Endothelial cell (in vitro differentiated cells): ENCODE results near the gene CHST3. TPM values are rescaled to one million over a fixed set of nuclear protein-coding genes. Genes with fewer than 3 reads are reported as not detected.

ENCODE experiments used
- DNase-seq: peaks from one replicate; pipeline ENCODE4 v3.0.0; 2021; ENCODE audit warnings: low spot score
- H3K27ac Mint-ChIP-seq: one replicate; pipeline ENCODE4 v1.8.0; 2021; ENCODE audit warnings: mixed read lengths, inconsistent platforms; ENCODE audit not compliant: unreplicated experiment
- H3K27me3 Mint-ChIP-seq: one replicate; pipeline ENCODE4 v1.8.0; 2021; ENCODE audit warnings: mild to moderate bottlenecking, moderate library complexity, mixed read lengths, inconsistent platforms; ENCODE audit not compliant: unreplicated experiment
- H3K36me3 Mint-ChIP-seq: one replicate; pipeline ENCODE4 v1.8.0; 2021; ENCODE audit warnings: mild to moderate bottlenecking, low read depth, mixed read lengths, inconsistent platforms; ENCODE audit not compliant: unreplicated experiment
- H3K4me1 Mint-ChIP-seq: one replicate; pipeline ENCODE4 v1.8.0; 2021; ENCODE audit warnings: mild to moderate bottlenecking, mixed read lengths, inconsistent platforms; ENCODE audit not compliant: unreplicated experiment
- H3K4me3 Mint-ChIP-seq: one replicate; pipeline ENCODE4 v1.8.0; 2021; ENCODE audit warnings: mild to moderate bottlenecking, mixed read lengths, inconsistent platforms; ENCODE audit not compliant: unreplicated experiment
- H3K9me3 Mint-ChIP-seq: one replicate; pipeline ENCODE4 v1.8.0; 2021; ENCODE audit warnings: mixed read lengths, inconsistent platforms; ENCODE audit not compliant: unreplicated experiment
- total RNA-seq: library from RNA; stranded (reverse); fragmentation: NEBNext Ultra II Directional; extraction: Animal tissue kit (Norgen Biotek cat#: 25700); gene quantifications from one replicate; pipeline ENCODE4 v1.2.1, GENCODE V29; 2021; ENCODE audit not compliant: unreplicated experiment
- TF ChIP-seq, protein P1 (sequence below): fragments of 200-600 bp; sonication (generic); IDR thresholded peaks from one replicate; pipeline ENCODE4 v1.5.0; 2021; ENCODE audit warnings: antibody characterized with exemption; ENCODE audit not compliant: unreplicated experiment

The CHST3 gene
- total RNA-seq, 1 donor from 2014 or later: 3.8 TPM

DNA sequence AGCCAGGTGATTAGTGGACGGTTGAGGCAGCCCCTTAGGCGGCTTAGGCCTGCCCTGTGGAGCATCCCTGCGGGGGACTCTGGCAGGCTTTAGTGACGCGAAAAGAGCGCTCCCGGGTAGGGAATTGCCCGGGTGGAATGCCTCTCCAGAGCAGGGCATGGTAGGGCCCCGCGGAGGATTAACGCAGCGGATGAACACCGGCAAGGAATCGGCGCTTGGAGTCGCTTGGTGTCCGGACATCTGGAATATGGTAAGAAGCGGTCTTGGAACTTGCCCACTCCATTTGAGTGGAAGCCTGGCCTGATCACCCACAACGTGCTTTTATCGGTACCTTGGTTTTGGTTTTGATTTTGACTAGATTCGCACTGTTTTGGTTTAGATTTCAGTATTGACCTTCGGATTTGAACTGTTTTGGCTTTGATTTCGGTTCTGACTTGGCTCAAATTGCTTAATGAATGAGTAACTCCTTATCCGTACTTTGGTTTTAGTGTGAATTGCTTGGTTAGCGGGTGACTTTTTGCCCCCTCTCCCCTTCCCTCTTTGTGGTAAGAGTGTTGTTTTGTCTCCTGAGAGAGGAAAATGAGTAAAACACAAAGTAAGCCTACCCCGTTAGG, 24.2 kb upstream of the CHST3 start:
- TF ChIP-seq, protein P1, sequence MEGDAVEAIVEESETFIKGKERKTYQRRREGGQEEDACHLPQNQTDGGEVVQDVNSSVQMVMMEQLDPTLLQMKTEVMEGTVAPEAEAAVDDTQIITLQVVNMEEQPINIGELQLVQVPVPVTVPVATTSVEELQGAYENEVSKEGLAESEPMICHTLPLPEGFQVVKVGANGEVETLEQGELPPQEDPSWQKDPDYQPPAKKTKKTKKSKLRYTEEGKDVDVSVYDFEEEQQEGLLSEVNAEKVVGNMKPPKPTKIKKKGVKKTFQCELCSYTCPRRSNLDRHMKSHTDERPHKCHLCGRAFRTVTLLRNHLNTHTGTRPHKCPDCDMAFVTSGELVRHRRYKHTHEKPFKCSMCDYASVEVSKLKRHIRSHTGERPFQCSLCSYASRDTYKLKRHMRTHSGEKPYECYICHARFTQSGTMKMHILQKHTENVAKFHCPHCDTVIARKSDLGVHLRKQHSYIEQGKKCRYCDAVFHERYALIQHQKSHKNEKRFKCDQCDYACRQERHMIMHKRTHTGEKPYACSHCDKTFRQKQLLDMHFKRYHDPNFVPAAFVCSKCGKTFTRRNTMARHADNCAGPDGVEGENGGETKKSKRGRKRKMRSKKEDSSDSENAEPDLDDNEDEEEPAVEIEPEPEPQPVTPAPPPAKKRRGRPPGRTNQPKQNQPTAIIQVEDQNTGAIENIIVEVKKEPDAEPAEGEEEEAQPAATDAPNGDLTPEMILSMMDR: no peak
- peaks cover 4% of the 10 kb centered on the region for H3K4me1 Mint-ChIP-seq
- H3K27me3 Mint-ChIP-seq: peaks cover 2% of the 10 kb centered on the region
- H3K27ac Mint-ChIP-seq: no peak overlapping the region
- no peak for DNase-seq
- peaks cover 5% of the 10 kb centered on the region for H3K9me3 Mint-ChIP-seq
- no peaks in the 10 kb centered on the region for H3K36me3 Mint-ChIP-seq
- H3K4me3 Mint-ChIP-seq: no peak overlapping the region

DNA sequence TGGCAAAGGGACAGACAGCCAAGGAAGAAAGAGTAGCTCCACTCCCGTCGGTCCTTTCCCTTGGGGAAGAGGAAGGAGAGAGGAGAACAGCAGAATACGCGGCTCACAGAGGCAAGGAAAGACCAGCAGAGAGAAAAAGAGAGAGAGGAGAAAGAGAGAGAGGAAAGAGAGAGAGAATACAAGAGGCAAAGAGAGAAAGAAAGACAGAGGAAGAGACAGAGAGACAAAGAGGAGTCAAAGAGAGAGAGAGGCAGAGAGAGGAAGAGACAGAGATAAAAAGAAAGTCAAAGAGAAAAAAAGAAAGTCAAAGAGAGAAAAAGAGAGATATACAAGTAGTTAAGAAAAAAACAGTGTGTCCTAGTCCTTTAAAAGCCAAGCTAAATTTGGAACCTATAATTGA, 23.4 kb upstream of the CHST3 start:
- Mint-ChIP-seq H3K36me3 (no peaks in the 10 kb centered on the region), H3K27ac (no peak overlapping the region), H3K9me3 (peaks cover 7% of the 10 kb centered on the region), H3K4me1 (peaks cover 4% of the 10 kb centered on the region), H3K4me3 (no peak overlapping the region), H3K27me3 (peaks cover 2% of the 10 kb centered on the region)
- TF ChIP-seq, protein P1: no peak
- DNase-seq: no peak

DNA sequence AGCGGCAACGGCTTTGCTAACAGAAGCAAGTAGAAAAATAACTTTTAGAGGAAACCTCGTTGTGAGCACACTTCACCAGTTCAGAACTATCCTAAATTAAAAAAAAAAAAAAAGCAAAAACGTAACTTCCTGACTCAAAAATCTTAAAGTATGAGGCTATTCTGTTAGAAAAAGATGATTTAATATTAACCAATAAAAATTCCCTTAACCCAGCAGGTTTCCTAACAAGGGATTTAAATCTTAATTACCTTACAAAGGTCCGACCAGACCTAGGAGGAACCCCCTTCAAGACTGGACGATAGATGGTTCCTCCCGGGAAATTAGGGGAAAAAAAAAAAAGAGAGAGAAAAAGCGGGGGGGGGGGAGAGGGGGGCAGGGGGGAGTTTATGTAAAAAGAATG, 22.9 kb upstream of the CHST3 start:
- Mint-ChIP-seq H3K27me3 (peaks cover 2% of the 10 kb centered on the region), H3K4me3 (no peak overlapping the region), H3K27ac (no peak overlapping the region), H3K4me1 (peaks cover 4% of the 10 kb centered on the region), H3K9me3 (peaks cover 13% of the 10 kb centered on the region), H3K36me3 (no peaks in the 10 kb centered on the region)
- TF ChIP-seq, protein P1: no peak
- no peak for DNase-seq

GRCh38 chr10:71945819-71946474, 18.2 kb upstream of the CHST3 start:
- TF ChIP-seq, protein P1: no peak
- peaks cover 19% of the 10 kb centered on the region for H3K9me3 Mint-ChIP-seq
- H3K27ac Mint-ChIP-seq: no peak overlapping the region
- H3K36me3 Mint-ChIP-seq: no peaks in the 10 kb centered on the region
- H3K4me3 Mint-ChIP-seq: no peak overlapping the region
- H3K27me3 Mint-ChIP-seq: no peaks in the 10 kb centered on the region
- no peaks in the 10 kb centered on the region for H3K4me1 Mint-ChIP-seq
- no peak for DNase-seq

GRCh38 chr10:71946700-71947099, 17.5 kb upstream of the CHST3 start:
- no peaks in the 10 kb centered on the region for H3K27me3 Mint-ChIP-seq

More at GRCh38 chr10:71946700-71947099, 17.5 kb upstream of the CHST3 start:
- Mint-ChIP-seq H3K4me3 (no peak overlapping the region), H3K9me3 (peaks cover 19% of the 10 kb centered on the region), H3K4me1 (no peaks in the 10 kb centered on the region), H3K27ac (no peak overlapping the region), H3K36me3 (no peaks in the 10 kb centered on the region)
- TF ChIP-seq, protein P1: no peak
- DNase-seq: no peak
